Vagina (tissue), 2 donors: Measurements from ENCODE around the gene NUP188.

ENCODE experiments used
- CTCF ChIP-seq, 3 experiments: fragments of 450-650 bp in 2 of 3; fragments of 200-600 bp in 1 of 3; sonication (generic) in 1 of 3; IDR thresholded peaks; one replicate each; pipeline ENCODE4 v1.5.1; 2017 to 2019; ENCODE audit warnings: antibody characterized with exemption in 3 of 3, mild to moderate bottlenecking in 2 of 3, moderate library complexity in 2 of 3
- POLR2A ChIP-seq, 2 donors: fragments of 450-650 bp; IDR thresholded peaks; one replicate each; pipeline ENCODE4 v1.6.1; 2017; ENCODE audit warnings: antibody characterized with exemption in 2 of 2, mild to moderate bottlenecking in 2 of 2, moderate library complexity in 2 of 2

GRCh38 chr9:128983536-128983935, 36.0 kb downstream of the NUP188 start:
- TF ChIP-seq POLR2A (IDR thresholded peaks at IDR 0.05) (no peak), CTCF (IDR thresholded peaks at IDR 0.05) (no peak)
